Embryonic facial prominence (tissue), 1 donor: ENCODE measurements around the gene KIRREL1.

Experiments used
- DNase-seq: peaks from one replicate; pipeline ENCODE4 v3.0.0-alpha.2; 2016; ENCODE audit errors: extremely low spot score

The KIRREL1 gene

GRCh38 chr1:157993147-157993917 is at the start of gene KIRREL1:
Gene KIRREL1 (plus strand): TSS chr1:157993645. CDS start chr1:157993677, 32 bp downstream.
- peak; percentile 74 for DNase-seq

DNA sequence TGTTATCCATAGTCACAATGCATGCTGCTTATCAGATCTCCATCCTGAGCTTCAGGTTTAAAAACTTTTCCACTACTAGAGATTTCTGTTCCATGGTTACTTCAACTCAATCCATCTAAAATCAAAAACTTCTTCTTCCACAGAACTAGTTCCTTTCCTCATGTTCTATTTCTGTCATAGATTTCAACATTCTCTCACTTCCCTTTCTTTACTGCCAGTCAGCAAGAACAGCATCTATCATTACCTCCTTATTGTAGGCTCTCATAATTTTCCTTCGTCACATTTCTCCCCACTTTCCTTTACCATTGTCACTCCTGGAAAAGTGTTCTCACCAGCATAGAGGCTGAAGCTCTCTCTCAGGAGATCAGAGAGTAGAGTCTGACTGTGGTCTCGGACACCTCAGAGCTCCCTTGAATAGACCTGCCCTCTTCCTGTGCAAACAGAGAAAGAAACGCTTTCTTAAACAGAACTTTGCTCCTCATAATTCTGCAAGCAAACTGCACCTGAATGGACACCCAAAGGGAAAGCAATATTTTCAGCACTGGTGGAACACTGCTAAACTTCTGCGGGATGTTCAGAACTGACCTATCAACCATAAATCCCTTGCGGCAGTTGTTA is 48.7 kb upstream of the KIRREL1 start:
- no peak for DNase-seq

- DNase-seq: no peak
Measured at GRCh38 chr1:157948312-157949073, 45.0 kb upstream of the KIRREL1 start.

DNA sequence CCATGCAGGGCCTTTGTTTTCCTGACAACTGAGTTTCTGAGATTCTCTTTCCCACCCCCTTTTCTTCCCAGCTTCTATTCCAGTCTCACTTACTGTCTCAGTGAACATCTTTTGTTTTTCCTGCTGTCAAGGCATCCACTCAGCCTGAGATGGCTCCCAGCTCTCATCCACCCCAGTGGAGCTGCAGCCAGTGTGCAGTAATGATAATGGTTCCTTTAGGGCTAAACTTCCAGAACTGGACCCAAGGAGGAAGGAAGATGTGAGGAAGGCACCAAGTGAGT is 44.4 kb upstream of the KIRREL1 start:
- no peak for DNase-seq

DNA sequence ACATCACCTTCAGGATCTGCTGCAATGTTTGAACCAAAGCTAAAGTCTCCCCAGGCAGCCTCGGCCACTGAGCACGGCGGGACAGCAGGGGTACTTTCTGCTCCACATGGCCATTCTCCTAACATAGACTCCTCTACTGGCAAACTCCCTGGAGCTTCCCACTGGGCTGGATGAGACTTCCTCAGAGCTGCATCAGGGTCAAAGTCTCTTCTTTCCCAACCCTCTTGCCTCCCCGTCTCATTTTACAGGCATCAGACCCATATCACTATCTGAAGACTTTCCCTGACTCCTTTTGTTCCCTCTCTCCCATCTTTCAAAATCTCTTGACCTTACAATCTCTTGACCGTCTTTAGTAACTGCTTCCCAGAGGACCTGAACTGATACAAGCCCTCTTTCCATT is 42.2 kb upstream of the KIRREL1 start:
- DNase-seq: no peak

DNA sequence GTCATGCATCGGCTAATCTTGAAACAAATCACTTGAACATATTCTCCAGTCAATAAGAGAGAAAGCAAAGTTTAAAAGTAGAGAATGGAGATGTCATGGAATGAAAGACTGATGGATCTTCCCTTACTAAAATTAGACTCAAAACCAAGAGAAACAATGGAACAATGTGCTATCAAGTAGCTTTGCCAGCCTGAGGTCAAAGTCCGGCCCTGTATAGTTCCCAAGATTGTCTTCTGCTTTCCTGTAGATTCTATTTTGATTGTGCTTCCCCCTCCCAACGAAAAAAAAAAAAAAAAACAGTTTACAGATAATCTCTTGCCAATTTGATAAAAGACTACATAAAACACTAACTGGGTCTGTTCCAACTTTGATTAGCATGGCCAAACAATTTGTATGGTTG is 40.8 kb upstream of the KIRREL1 start:
- no peak for DNase-seq

- DNase-seq: no peak
Measured at GRCh38 chr1:157955221-157955620, 38.2 kb upstream of the KIRREL1 start.

GRCh38 chr1:157955857-157956256 is 37.6 kb upstream of the KIRREL1 start:
- DNase-seq: no peak

GRCh38 chr1:157956732-157957131 is 36.7 kb upstream of the KIRREL1 start:
- no peak for DNase-seq

- DNase-seq: no peak
Measured at GRCh38 chr1:157958263-157958662, 35.2 kb upstream of the KIRREL1 start.

- DNase-seq: no peak
Measured at GRCh38 chr1:157959750-157960149, 33.7 kb upstream of the KIRREL1 start.

- no peak for DNase-seq
Measured at GRCh38 chr1:157960773-157961172, 32.7 kb upstream of the KIRREL1 start.

GRCh38 chr1:157961805-157962762 is 31.4 kb upstream of the KIRREL1 start:
- no peak for DNase-seq

DNA sequence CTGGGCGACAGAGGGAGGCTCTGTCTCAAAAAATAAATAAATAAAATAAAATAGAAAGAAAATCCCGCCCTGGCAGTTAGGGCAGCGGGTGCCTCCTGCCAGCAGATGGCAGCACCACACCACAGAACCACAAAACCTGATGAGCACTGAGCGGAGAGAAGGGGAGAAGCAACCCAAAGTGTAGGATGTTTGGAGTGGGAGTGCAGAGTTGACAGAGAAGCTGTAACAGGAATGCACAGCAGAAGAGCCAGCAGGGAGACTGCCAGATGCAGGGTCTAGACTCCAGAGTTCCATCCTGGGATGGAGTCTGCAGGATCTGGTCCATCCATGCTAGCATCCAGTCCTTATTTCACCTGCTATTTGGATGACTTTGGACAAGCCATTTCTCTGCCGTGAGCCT is 29.7 kb upstream of the KIRREL1 start:
- peak; percentile 40 for DNase-seq

DNA sequence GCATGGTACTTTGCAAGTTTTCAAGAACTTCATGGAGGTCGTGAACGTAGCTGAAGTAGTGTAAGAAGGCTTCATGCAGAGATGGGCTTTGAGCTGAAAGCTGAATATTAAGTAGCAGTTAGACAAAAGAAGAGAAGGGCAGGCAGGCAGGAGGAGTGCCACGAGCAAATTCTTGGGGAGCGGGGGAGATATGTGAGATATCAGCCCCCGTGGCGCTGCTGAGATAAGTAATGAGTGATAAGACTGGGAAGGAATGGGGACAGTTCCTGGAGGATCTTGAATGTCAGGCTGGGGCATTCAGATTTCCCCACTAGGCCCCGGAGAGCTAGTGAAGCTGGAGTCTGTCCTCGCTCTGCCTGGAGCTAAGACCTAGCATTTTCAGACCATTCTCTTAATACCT is 27.9 kb upstream of the KIRREL1 start:
- DNase-seq: no peak

GRCh38 chr1:157966031-157966537 is 27.4 kb upstream of the KIRREL1 start:
- DNase-seq: no peak

GRCh38 chr1:157967205-157967604 is 26.2 kb upstream of the KIRREL1 start:
- DNase-seq: no peak

DNA sequence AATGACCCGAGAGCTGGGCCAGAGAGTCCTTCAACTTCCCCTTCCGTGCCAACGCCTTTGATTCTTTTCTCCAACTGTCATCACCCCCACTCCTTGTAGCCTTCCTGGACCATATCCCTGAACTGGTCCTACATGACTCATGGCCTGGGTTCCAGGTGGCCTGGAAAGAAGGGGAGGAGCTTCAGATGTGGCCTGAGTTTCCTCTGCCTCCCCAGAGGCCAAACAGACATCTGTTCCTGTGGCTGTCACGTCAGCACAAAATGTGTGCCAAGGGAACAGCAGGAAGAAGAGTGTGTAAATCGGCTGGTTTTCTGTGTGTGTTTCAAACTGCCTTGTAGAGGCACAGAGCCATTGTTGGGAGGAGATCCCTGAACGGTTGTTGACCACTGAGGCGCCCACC is 24.9 kb upstream of the KIRREL1 start:
- DNase-seq: no peak

- DNase-seq: no peak
Measured at GRCh38 chr1:157968946-157969345, 24.5 kb upstream of the KIRREL1 start.

- DNase-seq: no peak
Measured at GRCh38 chr1:157969697-157970485, 23.6 kb upstream of the KIRREL1 start.

- DNase-seq: no peak
Measured at GRCh38 chr1:157971769-157972168, 21.7 kb upstream of the KIRREL1 start.
